ENCODE results near the gene ASB3.

ASB3 gene

DNA sequence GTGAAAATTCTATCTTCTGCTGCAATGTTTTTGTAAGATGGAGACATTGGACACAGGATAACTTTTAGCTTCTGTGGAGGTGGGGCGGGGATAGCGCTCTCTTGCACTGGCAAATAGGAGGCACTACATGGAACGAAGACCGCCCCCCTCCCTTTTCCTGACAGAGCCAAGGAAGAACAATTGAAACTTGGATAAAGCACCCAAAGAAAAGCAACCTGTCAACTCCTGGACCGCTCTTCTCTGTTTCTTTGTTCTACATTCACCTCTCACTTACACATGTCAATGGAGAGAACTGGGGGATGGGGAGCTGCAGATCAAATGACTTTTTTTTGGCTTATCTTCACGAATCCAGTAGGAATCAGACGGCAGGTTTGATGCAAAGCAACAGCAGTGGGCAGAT lies 145.5 kb downstream of the ASB3 start:
- no peak for DNase-seq

DNA sequence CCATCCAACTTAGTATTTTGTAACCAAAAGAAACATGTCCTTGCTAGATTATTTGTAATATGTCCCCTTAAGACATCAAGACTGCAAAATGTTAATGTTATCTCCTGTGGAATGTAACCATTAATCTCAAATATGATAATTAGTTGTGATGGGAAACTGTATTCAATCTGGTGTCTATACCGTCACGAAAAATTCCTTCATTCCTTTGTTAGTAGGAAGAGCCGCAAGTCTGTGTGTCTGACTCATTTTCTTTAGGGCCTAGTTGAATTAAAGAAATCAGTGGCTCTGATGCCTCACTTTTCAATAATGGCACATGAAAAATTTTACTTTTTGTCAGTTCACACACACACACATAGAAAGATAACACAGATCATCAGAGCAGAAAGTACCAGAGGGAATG lies 146.3 kb downstream of the ASB3 start:
- DNase-seq, result no peak

DNA sequence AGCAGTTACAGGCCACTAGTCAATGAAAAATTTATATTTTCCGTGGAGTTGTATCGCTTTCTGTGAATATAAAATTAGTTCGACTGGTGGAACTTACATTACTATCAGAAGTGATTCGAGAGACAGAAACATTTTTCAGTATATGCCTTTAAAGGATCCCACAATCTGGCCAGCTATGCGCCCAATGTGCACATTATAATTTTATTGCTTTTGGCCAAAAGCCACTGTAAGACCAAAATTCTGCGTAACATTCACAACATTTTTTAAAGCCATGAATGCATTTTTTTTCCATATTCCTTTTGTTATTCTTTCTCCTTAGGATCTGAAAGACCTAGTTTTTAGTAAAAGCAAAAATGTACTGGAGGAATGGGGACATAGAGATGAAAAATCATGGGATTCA lies 150.2 kb downstream of the ASB3 start:
- DNase-seq, result no peak

DNA sequence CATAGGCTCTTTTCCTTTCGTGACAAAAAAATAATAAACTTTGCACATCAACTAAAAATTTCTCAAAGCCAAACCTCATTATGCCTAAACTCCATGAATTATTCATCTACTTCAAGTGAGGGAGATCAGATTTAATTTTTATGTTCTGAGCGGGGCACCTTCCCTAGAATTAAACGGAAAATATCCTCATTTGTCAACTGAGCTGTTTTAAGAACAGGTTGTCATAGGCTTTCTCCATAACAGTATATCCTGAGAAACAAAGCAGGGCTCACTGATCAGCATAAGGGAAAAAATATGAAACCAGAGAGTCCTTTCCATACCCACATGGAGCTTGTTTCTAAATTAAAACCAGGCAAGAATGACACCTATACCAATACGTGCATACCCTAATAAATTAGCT lies 150.6 kb downstream of the ASB3 start:
- DNase-seq, result no peak

DNA sequence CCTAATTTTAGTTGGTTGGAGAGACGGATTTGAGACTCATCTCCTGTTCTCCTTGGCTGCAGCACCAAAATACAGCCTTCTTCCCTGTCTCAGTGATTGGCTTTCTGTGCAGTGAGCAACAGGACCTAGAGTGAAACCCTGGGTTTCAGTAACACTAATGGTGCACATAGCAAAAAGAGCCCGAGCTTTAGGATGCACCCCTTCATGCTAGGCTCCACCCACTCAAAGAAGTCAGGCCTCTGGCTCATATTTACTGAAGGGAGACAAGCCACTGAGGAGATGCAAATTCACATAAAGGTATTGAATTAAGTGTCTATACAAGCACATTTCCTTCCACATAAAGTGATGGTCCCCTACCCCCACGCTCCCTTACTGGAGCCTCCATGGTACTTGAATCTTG lies 151.1 kb downstream of the ASB3 start:
- no peak for DNase-seq

DNA sequence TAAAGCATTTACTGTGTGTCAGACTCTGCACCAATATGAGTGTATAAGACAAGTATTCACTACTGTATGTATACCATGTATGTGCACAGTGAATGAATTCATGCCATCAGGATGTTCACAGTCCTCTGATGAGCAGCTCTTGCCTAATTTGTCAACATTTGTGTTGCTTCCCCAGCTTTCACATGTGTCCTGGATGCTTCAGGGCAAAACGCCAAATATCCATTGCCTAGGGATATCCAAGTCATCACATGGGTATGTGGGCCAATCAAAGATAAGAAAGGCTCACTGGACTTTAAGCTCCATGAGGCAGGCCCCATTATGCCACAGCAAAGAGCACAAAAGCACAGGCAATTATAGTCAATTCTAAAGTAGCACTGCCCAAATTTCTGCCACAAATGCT lies 153.3 kb downstream of the ASB3 start:
- DNase-seq, result no peak

DNA sequence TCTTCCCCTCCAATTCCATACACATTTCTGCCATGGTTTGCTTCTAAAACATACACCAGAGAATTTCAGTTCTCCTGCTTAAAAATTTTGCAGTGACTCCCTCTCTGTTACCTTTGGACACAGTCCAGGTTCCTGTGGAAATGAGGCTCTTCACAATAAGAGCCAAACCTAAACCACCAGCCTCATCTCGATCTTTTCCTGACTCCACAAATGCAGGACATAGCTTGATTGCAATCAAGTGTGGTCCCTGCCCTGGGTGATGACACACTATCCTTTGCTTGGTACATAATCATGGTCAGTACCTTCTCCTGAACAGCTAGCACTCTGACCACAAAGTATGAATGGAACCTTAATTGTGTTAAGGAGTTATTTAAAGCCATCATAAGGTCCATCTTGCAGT lies 154.0 kb downstream of the ASB3 start:
- DNase-seq, result no peak

DNA sequence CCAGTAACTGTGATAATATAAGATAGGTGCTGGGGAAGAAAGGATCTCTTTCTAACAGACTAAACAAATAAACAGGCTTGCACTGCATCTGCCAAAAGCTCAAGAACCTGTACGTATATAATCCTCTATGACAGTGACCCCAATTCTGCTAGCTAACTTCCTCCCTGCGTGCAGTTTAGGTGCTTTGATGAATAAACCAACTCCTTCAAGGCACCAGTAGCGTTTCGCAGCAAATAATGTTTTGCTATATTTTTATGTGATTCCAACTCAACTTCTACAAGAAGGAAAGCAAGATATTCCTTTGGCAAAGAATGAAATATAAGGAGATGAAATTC lies 154.7 kb downstream of the ASB3 start:
- DNase-seq, result no peak

DNA sequence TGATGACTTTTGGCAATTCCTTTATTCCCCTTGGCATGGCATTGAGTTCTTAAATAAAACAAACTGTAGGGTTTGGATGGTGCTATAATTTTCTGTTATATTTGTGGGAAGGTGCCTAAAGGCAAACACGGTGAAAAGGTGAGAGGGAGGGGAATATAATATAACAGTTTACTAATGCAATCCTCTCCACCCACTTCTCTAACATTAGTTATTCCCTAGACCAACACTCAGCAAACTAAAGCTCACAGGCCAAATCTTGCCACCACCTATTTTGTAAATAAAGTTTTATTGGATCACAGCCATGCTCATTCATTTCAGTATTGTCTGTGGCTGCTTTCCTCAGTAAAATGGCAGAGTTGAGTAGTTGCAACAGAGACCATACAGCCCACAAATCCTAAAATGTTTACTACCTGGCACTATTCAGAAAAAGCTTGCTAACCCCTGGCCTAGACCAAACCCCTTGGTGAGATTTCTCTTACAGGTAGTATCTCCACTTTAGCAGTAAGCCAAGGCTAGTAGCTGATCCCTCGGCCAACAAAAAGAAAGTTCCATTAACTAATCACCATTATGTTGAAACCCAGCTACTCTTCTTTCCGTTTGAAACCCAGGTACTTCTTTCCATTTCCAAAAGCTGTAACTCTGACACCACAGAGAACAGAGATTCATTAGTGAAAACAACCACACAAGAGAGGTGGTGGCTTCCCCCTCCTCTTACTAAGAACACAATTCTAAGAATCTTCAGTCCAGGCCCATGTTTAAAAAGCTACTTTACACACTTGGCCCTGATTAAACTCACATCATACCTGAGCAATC lies 155.2 kb downstream of the ASB3 start:
- peak; percentile 17 for DNase-seq

DNA sequence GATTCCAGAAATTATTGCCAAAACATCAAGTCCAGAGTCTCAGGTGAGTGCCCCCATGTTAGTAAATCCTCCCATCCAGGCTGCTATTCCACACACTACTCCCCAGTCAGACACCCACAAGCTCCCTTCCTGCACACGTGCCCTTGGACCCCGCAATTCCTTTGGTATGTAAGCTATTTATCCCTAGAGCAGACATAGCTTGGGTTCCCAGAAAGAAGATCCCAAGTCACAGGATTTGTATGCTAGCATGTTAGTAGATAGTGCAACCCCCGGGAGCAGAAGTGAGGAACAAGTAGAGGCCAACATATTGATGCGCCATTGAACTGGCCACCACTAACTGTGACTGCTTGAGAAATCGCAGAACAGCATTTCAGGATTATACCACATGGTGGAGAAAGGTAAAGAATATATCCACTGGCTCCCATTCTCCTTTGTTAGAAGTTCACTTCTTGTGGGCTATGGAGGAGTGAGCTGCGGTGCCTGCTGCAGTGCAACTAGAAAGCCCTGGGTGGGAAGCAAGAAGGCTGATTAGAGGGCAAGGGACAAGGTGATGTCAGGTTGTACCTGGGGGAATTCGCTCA lies 156.6 kb downstream of the ASB3 start:
- no peak for DNase-seq

DNA sequence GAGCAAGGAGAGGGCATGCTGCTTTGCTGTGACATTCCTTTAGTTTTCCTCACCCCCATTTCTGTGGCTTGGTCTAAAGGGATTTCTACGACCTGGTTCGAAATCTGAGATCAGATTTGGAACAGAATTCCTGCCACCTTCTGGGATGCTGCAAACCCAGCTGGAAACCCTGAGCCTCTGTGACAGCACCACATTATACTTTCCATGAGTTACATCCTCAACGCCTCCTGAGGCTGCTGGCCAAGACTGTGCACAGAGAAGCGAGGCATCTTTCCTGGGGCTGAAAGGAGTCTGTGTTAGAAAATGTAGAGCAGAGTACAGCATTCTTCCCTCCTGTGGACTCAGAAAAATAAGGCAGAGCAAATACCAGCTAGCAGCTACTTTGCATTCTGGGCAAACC lies 157.3 kb downstream of the ASB3 start:
- DNase-seq, result no peak

DNA sequence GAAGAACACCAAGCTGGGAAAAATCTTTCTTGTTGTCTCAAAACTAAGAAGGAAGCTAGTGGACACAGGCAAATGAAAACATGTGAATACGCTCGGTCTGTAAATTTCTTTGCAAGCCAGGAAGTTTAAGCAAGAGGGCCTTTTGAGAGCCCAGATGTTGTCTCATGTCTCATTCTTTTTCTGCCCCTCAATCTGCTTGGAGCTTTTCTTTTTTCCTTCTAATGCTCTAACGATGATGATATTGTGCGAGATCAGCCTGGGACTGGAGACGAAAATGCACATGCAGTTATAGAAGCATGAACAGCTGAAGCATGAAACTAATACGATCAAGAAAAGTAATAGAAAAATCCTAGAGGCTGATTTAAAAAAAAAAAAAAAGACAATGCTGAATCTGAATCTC lies 157.8 kb downstream of the ASB3 start:
- DNase-seq, result no peak

DNA sequence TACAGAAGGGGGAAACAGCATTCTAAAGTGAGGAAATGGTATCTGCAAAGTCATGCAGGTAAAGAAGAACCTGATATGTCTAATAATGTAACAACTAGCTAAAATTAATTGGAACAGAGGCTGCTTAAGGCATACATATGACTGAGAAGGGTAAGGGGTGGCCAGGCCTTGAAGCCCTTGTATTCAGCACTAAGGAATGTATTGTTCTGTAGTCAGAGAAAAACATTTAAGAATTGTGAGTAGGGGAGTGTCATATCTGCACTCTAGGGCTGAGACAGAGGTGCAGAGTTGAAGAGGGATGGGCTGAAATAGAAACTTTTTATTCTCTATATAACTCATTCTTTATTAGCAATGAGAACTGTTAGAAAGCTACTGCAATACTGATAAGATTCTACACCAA lies 164.6 kb downstream of the ASB3 start:
- DNase-seq, result no peak

DNA sequence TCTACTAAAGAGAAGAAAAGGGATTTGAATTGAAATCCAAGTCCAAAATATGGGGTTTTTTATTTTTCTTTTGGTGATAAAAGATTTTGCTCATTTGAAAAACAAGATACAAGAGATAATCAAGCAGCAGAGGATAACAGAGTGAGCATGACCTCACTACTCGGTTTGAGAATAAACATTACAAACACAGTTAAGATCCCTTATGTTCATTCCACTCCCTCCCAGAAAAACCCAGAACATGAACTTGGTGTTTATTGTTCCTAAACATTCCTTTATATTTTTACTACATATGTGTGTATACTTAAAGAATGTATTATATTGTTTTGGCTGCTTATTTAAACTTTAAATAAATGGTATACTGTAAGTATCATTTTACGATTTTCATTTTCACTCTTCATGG lies 165.8 kb downstream of the ASB3 start:
- no peak for DNase-seq

All from activated CD4-positive, alpha-beta T cell treated with anti-CD3 and anti-CD28 coated beads, Interleukin-10, Interleukin-2, amounts not matched to agents 100 ng/mL and 50 ng/mL, durations not matched to agents 16 hours and 8 hours (primary cell).